ENCODE results near the gene HBS1L. TPM values are rescaled to one million over a fixed set of nuclear protein-coding genes. Genes with fewer than 3 reads are reported as not detected.

HBS1L gene
- total and polyA plus RNA-seq, 10 of the 15 experiments (the other 5 are each of a cell fraction or from before 2014, with no cell fraction given), result 58.7 to 142 (median 78.8) TPM

DNA sequence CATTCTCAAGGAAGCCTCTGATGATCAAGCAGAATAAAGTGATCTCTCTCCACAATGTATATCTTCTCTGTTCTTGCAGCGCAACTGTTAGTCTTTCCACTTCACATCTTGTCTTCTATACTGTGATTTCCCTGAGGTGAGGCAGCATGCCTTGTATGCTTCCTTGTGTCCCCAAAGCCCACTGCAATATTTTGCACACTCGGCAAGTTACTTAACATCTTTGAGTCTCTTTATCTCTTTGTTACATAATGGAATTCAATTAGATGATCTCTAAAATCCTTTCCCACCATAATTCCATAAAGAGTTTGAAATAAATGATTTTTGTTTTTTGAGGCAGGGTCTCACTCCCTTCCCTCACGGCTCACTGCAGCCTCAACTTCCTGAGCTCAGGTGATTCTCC, 64.4 kb downstream of the HBS1L start:
- RAD21 ChIA-PET (ENCODE audit: unreplicated experiment), result no interaction called here
- H3K27ac ChIP-seq (ENCODE audit: control insufficient read depth, insufficient read depth), result no peak overlapping the region
- FAIRE-seq (no peak), DNase-seq (ENCODE audit: low read depth, low spot score) (no peak), ATAC-seq (no peak)
- peaks cover 0 to 9% of the 10 kb centered on the region in 2 experiments; a peak in 3 of 4 replicates for H3K36me3 ChIP-seq (ENCODE audit: control insufficient read depth in 2 of 2, insufficient read depth in 2 of 2, low read length in 1 of 2)
- intact Hi-C loops (cut with micrococcal nuclease; ENCODE audit: unreplicated experiment) (no loop called here), in situ Hi-C loops (cut with MboI) (loop anchor here (25.0 kb wide), 1 partner anchor 447 kb away; no protein-coding TSS in a partner anchor)
- no peak overlapping the region for H3K4me2 ChIP-seq (ENCODE audit: control insufficient read depth, insufficient read depth)
- no peak overlapping the region for H3K4me3 ChIP-seq
- H2AFZ ChIP-seq (ENCODE audit: control insufficient read depth, low read depth, low read length), result no peak overlapping the region
- WGBS (ENCODE audit: insufficient coverage, insufficient replicate concordance, low lambda C conversion rate, missing lambda C conversion rate), result 87% methylated on average over 3 of the region's 3 CpGs
- POLR2A ChIA-PET, result no interaction called here
- TSS peak; percentile 3 for BruUV-seq (replicated peaks)
- CTCF ChIA-PET, result no interaction called here
- TF ChIP-seq RUNX3 (IDR thresholded peaks at IDR 0.05; ENCODE audit: low read length), result no peak
- no peak for TF ChIP-seq SUZ12 (IDR thresholded peaks at IDR 0.05; ENCODE audit: unreplicated experiment)
- TF ChIP-seq CBX5 (IDR thresholded peaks at IDR 0.05; ENCODE audit: low read depth), result no peak
- TF ChIP-seq CHD2 (IDR thresholded peaks at IDR 0.05; ENCODE audit: borderline replicate concordance, low read depth, low read length), result no peak
- TF ChIP-seq TCF7 (IDR thresholded peaks at IDR 0.05; ENCODE audit: borderline replicate concordance), result no peak
- no peak for TF ChIP-seq NR2C1 (IDR thresholded peaks at IDR 0.05)
- no peaks in the 10 kb centered on the region for H4K20me1 ChIP-seq (ENCODE audit: control insufficient read depth, insufficient read depth)
- H3K27me3 ChIP-seq (replicated peaks in 1 of 2; ENCODE audit: control insufficient read depth in 2 of 2, insufficient read depth in 2 of 2, low read length in 1 of 2), result no peaks in the 10 kb centered on the region
- SMC1A ChIA-PET (ENCODE audit: uncharacterized antibody, unreplicated experiment), result no interaction called here
- no peaks in the 10 kb centered on the region for H3K4me1 ChIP-seq (ENCODE audit: control insufficient read depth, insufficient read depth, low read length)
- H3K9me3 ChIP-seq (replicated peaks; ENCODE audit: control insufficient read depth, insufficient read depth, low read length), result no peaks in the 10 kb centered on the region
- no peaks in the 10 kb centered on the region for H3K79me2 ChIP-seq (ENCODE audit: control insufficient read depth, insufficient read depth, low read length)
- H3K9ac ChIP-seq (ENCODE audit: control insufficient read depth, insufficient read depth, low read length), result no peak overlapping the region

DNA sequence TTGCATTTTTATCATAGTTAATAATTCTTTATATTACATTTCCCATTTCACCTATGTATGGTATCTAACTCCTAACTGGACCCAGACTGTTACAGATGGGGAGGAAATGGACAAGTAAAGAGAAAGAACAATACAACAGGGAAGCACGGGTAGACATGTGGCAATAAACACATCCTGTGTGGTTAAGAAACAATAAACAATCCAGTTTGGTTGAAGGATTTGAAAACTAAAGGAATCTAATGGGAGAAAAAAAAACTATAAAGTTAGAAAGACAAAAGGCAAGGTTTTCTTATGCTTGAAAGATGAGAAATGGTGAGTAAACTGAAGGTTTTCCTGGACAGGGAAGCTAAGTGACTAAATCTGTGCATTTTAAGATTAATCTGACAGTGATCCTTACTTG, 69.8 kb downstream of the HBS1L start:
- Histone ChIP-seq H2AFZ (ENCODE audit: control insufficient read depth, low read depth, low read length) (no peak overlapping the region), H3K4me2 (ENCODE audit: control insufficient read depth, insufficient read depth) (no peak overlapping the region), H3K9ac (ENCODE audit: control insufficient read depth, insufficient read depth, low read length) (no peak overlapping the region), H4K20me1 (ENCODE audit: control insufficient read depth, insufficient read depth) (no peaks in the 10 kb centered on the region), H3K36me3 (ENCODE audit: control insufficient read depth in 2 of 2, insufficient read depth in 2 of 2, low read length in 1 of 2) (peaks cover 2 to 11% of the 10 kb centered on the region in 2 experiments; a peak in 2 of 4 replicates), H3K27ac (ENCODE audit: control insufficient read depth, insufficient read depth) (no peak overlapping the region), H3K27me3 (replicated peaks in 1 of 2; ENCODE audit: control insufficient read depth in 2 of 2, insufficient read depth in 2 of 2, low read length in 1 of 2) (no peaks in the 10 kb centered on the region), H3K4me1 (ENCODE audit: control insufficient read depth, insufficient read depth, low read length) (peaks cover 3% of the 10 kb centered on the region; the same call in 1 of the 2 replicates), H3K4me3 (no peak overlapping the region), H3K9me3 (replicated peaks; ENCODE audit: control insufficient read depth, insufficient read depth, low read length) (no peaks in the 10 kb centered on the region), H3K79me2 (ENCODE audit: control insufficient read depth, insufficient read depth, low read length) (no peaks in the 10 kb centered on the region)
- FAIRE-seq (no peak), DNase-seq (ENCODE audit: low read depth, low spot score) (no peak), ATAC-seq (no peak)
- no TSS peak for BruUV-seq (replicated peaks)
- ChIA-PET RAD21 (ENCODE audit: unreplicated experiment) (no interaction called here), CTCF (interaction anchor here (1.3 kb wide), 1 partner anchor 11 kb away, joined by 3 read pairs; no protein-coding TSS in a partner anchor), POLR2A (no interaction called here), SMC1A (ENCODE audit: uncharacterized antibody, unreplicated experiment) (no interaction called here)
- intact Hi-C loops (cut with micrococcal nuclease; ENCODE audit: unreplicated experiment), result no loop called here
- 8% methylated on average over 1 of the region's 1 CpG for WGBS (ENCODE audit: insufficient coverage, insufficient replicate concordance, low lambda C conversion rate, missing lambda C conversion rate)
- in situ Hi-C loops (cut with MboI), result loop anchor here (25.0 kb wide), 1 partner anchor 452 kb away; no protein-coding TSS in a partner anchor
- TF ChIP-seq, protein P1, sequence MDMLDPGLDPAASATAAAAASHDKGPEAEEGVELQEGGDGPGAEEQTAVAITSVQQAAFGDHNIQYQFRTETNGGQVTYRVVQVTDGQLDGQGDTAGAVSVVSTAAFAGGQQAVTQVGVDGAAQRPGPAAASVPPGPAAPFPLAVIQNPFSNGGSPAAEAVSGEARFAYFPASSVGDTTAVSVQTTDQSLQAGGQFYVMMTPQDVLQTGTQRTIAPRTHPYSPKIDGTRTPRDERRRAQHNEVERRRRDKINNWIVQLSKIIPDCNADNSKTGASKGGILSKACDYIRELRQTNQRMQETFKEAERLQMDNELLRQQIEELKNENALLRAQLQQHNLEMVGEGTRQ (IDR thresholded peaks at IDR 0.05; ENCODE audit: borderline replicate concordance, low read depth, low read length), result no peak
- no peak for TF ChIP-seq CBX3 (IDR thresholded peaks at IDR 0.05; ENCODE audit: borderline replicate concordance, low read depth)
- no peak for TF ChIP-seq HCFC1 (IDR thresholded peaks at IDR 0.05; ENCODE audit: low read length)
- TF ChIP-seq, protein P2, sequence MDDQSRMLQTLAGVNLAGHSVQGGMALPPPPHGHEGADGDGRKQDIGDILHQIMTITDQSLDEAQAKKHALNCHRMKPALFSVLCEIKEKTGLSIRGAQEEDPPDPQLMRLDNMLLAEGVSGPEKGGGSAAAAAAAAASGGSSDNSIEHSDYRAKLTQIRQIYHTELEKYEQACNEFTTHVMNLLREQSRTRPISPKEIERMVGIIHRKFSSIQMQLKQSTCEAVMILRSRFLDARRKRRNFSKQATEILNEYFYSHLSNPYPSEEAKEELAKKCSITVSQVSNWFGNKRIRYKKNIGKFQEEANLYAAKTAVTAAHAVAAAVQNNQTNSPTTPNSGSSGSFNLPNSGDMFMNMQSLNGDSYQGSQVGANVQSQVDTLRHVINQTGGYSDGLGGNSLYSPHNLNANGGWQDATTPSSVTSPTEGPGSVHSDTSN (IDR thresholded peaks at IDR 0.05; ENCODE audit: insufficient replicate concordance, low read depth, low read length), result no peak
- TF ChIP-seq, protein P3, sequence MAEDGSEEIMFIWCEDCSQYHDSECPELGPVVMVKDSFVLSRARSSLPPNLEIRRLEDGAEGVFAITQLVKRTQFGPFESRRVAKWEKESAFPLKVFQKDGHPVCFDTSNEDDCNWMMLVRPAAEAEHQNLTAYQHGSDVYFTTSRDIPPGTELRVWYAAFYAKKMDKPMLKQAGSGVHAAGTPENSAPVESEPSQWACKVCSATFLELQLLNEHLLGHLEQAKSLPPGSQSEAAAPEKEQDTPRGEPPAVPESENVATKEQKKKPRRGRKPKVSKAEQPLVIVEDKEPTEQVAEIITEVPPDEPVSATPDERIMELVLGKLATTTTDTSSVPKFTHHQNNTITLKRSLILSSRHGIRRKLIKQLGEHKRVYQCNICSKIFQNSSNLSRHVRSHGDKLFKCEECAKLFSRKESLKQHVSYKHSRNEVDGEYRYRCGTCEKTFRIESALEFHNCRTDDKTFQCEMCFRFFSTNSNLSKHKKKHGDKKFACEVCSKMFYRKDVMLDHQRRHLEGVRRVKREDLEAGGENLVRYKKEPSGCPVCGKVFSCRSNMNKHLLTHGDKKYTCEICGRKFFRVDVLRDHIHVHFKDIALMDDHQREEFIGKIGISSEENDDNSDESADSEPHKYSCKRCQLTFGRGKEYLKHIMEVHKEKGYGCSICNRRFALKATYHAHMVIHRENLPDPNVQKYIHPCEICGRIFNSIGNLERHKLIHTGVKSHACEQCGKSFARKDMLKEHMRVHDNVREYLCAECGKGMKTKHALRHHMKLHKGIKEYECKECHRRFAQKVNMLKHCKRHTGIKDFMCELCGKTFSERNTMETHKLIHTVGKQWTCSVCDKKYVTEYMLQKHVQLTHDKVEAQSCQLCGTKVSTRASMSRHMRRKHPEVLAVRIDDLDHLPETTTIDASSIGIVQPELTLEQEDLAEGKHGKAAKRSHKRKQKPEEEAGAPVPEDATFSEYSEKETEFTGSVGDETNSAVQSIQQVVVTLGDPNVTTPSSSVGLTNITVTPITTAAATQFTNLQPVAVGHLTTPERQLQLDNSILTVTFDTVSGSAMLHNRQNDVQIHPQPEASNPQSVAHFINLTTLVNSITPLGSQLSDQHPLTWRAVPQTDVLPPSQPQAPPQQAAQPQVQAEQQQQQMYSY (CRISPR knock-in tag; IDR thresholded peaks at IDR 0.05), result no peak
- TF ChIP-seq ETV6 (conservative IDR thresholded peaks at IDR 0.05 in 1 of 2, IDR thresholded peaks at IDR 0.05 in 1 of 2; ENCODE audit: borderline replicate concordance in 1 of 2, low read depth in 1 of 2), result no peak

All from GM12878 (cell line).